IMR-90 (cell line): ENCODE measurements around the gene ANKRD6. TPM values are rescaled to one million over a fixed set of nuclear protein-coding genes. Genes with fewer than 3 reads are reported as not detected.

ENCODE experiments used
- ATAC-seq: fragments of 200-7000 bp; cut with Tn5 transposase; 2 replicates; pipeline ENCODE4 v1.9.1; 2020; ENCODE audit warnings: low read depth, mild to moderate bottlenecking, moderate library complexity
- BruUV-seq: library from RNA; stranded (reverse); fragments of 400-500 nt; replicated peaks from 2 replicates; lab custom pipeline; 2021; lab: Mats Ljungman, UMichigan
- CTCF ChIA-PET: fragments of 300-600 bp; formaldehyde crosslinking; extraction: SDS; loops from one replicate; lab custom pipeline; 2021; ENCODE audit warnings: antibody characterized with exemption; lab: Yijun Ruan, JAX
- POLR2A ChIA-PET: fragments of 300-600 bp; sonication (Branson Sonifier 250); formaldehyde crosslinking; loops from one replicate; lab custom pipeline; 2022; ENCODE audit warnings: antibody characterized with exemption; ENCODE audit not compliant: unreplicated experiment; lab: Charles Lee
- DNase-seq: peaks from one replicate; pipeline ENCODE4 v3.0.0; 2013
- H2AFZ ChIP-seq: replicated peaks from 2 replicates; pipeline ENCODE3; 2013; ENCODE audit warnings: low read length, mild to moderate bottlenecking; ENCODE audit not compliant: poor library complexity
- H2AK5ac ChIP-seq: 2 replicates; pipeline ENCODE4 v1.6.1; 2013; ENCODE audit warnings: low read depth, low read length, inconsistent platforms
- H2AK9ac ChIP-seq: replicated peaks from 2 replicates; pipeline ENCODE3; 2013; ENCODE audit warnings: mild to moderate bottlenecking, low read depth, low read length, moderate library complexity; ENCODE audit not compliant: poor library complexity
- H2BK120ac ChIP-seq: 2 replicates; pipeline ENCODE4 v1.6.1; 2013; ENCODE audit warnings: low read depth, low read length, inconsistent platforms
- H2BK15ac ChIP-seq: 3 replicates; pipeline ENCODE4 v1.6.1; 2013; ENCODE audit warnings: low read depth, low read length, inconsistent platforms
- H2BK20ac ChIP-seq: 2 replicates; pipeline ENCODE4 v1.6.1; 2013; ENCODE audit warnings: low read depth, mild to moderate bottlenecking, inconsistent platforms, low read length, moderate library complexity
- H2BK5ac ChIP-seq: 2 replicates; pipeline ENCODE4 v1.6.1; 2013; ENCODE audit warnings: mild to moderate bottlenecking, low read depth, low read length, inconsistent platforms; ENCODE audit not compliant: poor library complexity, severe bottlenecking
- H3K14ac ChIP-seq: replicated peaks from 2 replicates; pipeline ENCODE4 v1.6.1; 2013; ENCODE audit warnings: low read depth, low read length, inconsistent platforms
- H3K18ac ChIP-seq: 2 replicates; pipeline ENCODE4 v1.6.1; 2013; ENCODE audit warnings: low read depth, low read length, control low read depth
- H3K23ac ChIP-seq: 2 replicates; pipeline ENCODE4 v1.6.1; 2013; ENCODE audit warnings: low read depth, low read length, inconsistent platforms
- H3K27ac ChIP-seq: 2 replicates; pipeline ENCODE4 v1.5.1; 2013; ENCODE audit warnings: mild to moderate bottlenecking, control low read depth, low read length; ENCODE audit not compliant: insufficient read depth
- H3K27me3 ChIP-seq: 2 replicates; pipeline ENCODE4 v1.6.1; 2013; ENCODE audit warnings: low read length; ENCODE audit not compliant: control insufficient read depth, insufficient read depth
- H3K36me3 ChIP-seq: 2 replicates; pipeline ENCODE4 v1.6.1; 2013; ENCODE audit warnings: low read length, mixed read lengths; ENCODE audit not compliant: control insufficient read depth, insufficient read depth
- H3K4ac ChIP-seq: 2 replicates; pipeline ENCODE4 v1.6.1; 2013; ENCODE audit warnings: low read depth, low read length, inconsistent platforms
- H3K4me1 ChIP-seq: 2 replicates; pipeline ENCODE4 v1.6.1; 2013; ENCODE audit warnings: low read length, mixed read lengths; ENCODE audit not compliant: control insufficient read depth, insufficient read depth
- H3K4me2 ChIP-seq: 2 replicates; pipeline ENCODE4 v1.6.1; 2013; ENCODE audit warnings: low read depth, mild to moderate bottlenecking, control low read depth, low read length, moderate library complexity
- H3K4me3 ChIP-seq: 2 replicates; pipeline ENCODE4 v1.5.1; 2013; ENCODE audit warnings: low read depth, mild to moderate bottlenecking, control low read depth, low read length, moderate library complexity; ENCODE audit not compliant: insufficient read depth
- H3K56ac ChIP-seq: 2 replicates; pipeline ENCODE4 v1.6.1; 2013; ENCODE audit warnings: low read length, inconsistent platforms; ENCODE audit not compliant: insufficient read depth; ENCODE audit errors: extremely low read depth
- H3K79me1 ChIP-seq, 2 experiments: 2 replicates each; pipeline ENCODE4 v1.6.1; 2013; ENCODE audit warnings: low read length in 2 of 2, inconsistent platforms in 1 of 2, low read depth in 1 of 2
- H3K9ac ChIP-seq: 2 replicates; pipeline ENCODE4 v1.6.1; 2013; ENCODE audit warnings: low read depth, low read length, control low read depth
- H3K9me1 ChIP-seq: 2 replicates; pipeline ENCODE4 v1.6.1; 2013; ENCODE audit warnings: low read length, inconsistent platforms; ENCODE audit not compliant: insufficient read depth
- H3K9me3 ChIP-seq: 2 replicates; pipeline ENCODE4 v1.6.1; 2013; ENCODE audit warnings: low read length; ENCODE audit not compliant: control insufficient read depth, insufficient read depth
- H4K20me1 ChIP-seq: 2 replicates; pipeline ENCODE4 v1.6.1; 2013; ENCODE audit warnings: low read length, inconsistent platforms; ENCODE audit not compliant: insufficient read depth
- H4K5ac ChIP-seq: 2 replicates; pipeline ENCODE4 v1.6.1; 2013; ENCODE audit warnings: mild to moderate bottlenecking, low read depth, low read length, control low read depth
- H4K8ac ChIP-seq, 2 experiments: 2 replicates each; pipeline ENCODE4 v1.6.1; 2013; ENCODE audit warnings: low read depth in 2 of 2, low read length in 2 of 2, control low read depth in 1 of 2, inconsistent platforms in 1 of 2
- H4K91ac ChIP-seq: 2 replicates; pipeline ENCODE4 v1.6.1; 2013; ENCODE audit warnings: low read depth, low read length, inconsistent platforms; ENCODE audit not compliant: insufficient read depth
- POLR2A ChIP-seq: IDR thresholded peaks from 2 replicates; pipeline ENCODE4 v1.6.1; 2012; ENCODE audit warnings: mild to moderate bottlenecking, low read depth, low read length
- RAD21 ChIP-seq: IDR thresholded peaks from 2 replicates; pipeline ENCODE4 v1.6.1; 2012; ENCODE audit warnings: low read length, improper control_type of control experiment
- WGBS, 2 experiments: methylation state at CpG; one replicate each; pipeline versions ENCODE4 v1.1.5 to v1.1.7; 2013; ENCODE audit warnings: missing lambda C conversion rate in 2 of 2; ENCODE audit not compliant: insufficient read length in 1 of 2; ENCODE audit errors: extremely low coverage in 2 of 2; 5-methylcytosine and 5-hydroxymethylcytosine counted together
- dilution Hi-C: fragments of 300-500 bp; cut with HindIII; formaldehyde crosslinking; loops from one replicate; pipeline ENCODE4 v1.14.3; 2018; ENCODE audit warnings: low sequenced_read_pairs; ENCODE audit not compliant: unreplicated experiment
- in situ Hi-C: fragments of 300-500 bp; cut with MboI; formaldehyde crosslinking; loops from 3 replicates; pipeline ENCODE4 v1.14.3; 2019; ENCODE audit warnings: low sequenced_read_pairs, inconsistent platforms, mixed read lengths
- intact Hi-C: fragments of 100-400 bp; cut with micrococcal nuclease; formaldehyde crosslinking; loops from 2 replicates; pipeline ENCODE4 v1.10.0; 2022
- polyA plus RNA-seq, 3 experiments: library from polyadenylated mRNA; depleted of rRNA; stranded (reverse); fragments of >200 nt; gene quantifications; 2 replicates each; pipeline ENCODE4 v1.2.3, GENCODE V29; 2012; ENCODE audit warnings: low replicate concordance in 1 of 3
- total RNA-seq: library from RNA; depleted of rRNA; stranded (reverse); fragments of >200 nt; gene quantifications from 2 replicates; pipeline ENCODE4 v1.2.3, GENCODE V29; 2012

The ANKRD6 gene
- total and polyA plus RNA-seq, 2 of the 4 experiments (the other 2 are of a cell fraction): 0.12 to 0.18 TPM

DNA sequence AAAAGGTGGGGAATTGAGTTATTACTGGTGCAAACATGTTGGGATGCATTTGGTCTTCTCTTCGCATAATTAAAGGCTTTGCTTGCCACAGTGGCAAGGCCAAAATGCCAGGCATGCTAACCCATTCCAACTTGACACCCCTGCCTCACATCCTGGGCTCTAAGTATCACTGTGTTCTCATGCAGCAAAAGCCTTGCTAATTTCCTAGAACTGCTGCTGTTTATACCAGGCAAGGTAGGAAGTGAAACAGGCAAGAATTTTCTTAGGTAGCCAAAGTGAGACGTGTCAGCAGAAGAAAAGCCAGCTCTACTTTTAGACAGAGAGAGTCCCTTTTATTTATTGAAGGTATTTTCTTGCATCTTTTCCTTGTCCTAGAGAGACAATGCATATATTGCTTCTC is 164.4 kb downstream of the ANKRD6 start:
- no peak overlapping the region for H2AFZ ChIP-seq
- H4K20me1 ChIP-seq: no peaks in the 10 kb centered on the region
- H3K9me1 ChIP-seq: no peaks in the 10 kb centered on the region
- no peaks in the 10 kb centered on the region for H3K9me3 ChIP-seq
- H3K36me3 ChIP-seq: no peaks in the 10 kb centered on the region
- H2BK5ac ChIP-seq: no peak overlapping the region
- intact Hi-C loops: no loop called here
- POLR2A ChIA-PET: no interaction called here
- no CpG with 5 or more reads among the region's 2 CpGs for WGBS, 2 experiments
- H3K23ac ChIP-seq: no peak overlapping the region
- ATAC-seq (no peak), DNase-seq (no peak)
- no peak overlapping the region for H3K4ac ChIP-seq
- H2AK9ac ChIP-seq: no peak overlapping the region
- TF ChIP-seq POLR2A: no peak
- no peak for TF ChIP-seq RAD21
- H2AK5ac ChIP-seq: no peak overlapping the region
- no peak overlapping the region for H2BK20ac ChIP-seq
- no peak overlapping the region for H4K5ac ChIP-seq
- no TSS peak for BruUV-seq
- no peak overlapping the region for H3K14ac ChIP-seq
- no peak overlapping the region for H2BK15ac ChIP-seq
- no peak overlapping the region for H3K56ac ChIP-seq
- H3K27ac ChIP-seq: no peak overlapping the region
- no peak overlapping the region for H2BK120ac ChIP-seq
- H4K91ac ChIP-seq: no peak overlapping the region
- no peaks in the 10 kb centered on the region for H3K4me1 ChIP-seq
- no peaks in the 10 kb centered on the region for H3K27me3 ChIP-seq
- no peak overlapping the region for H3K4me3 ChIP-seq
- H4K8ac ChIP-seq: no peak overlapping the region
- CTCF ChIA-PET: no interaction called here
- H3K4me2 ChIP-seq: no peak overlapping the region
- no peak overlapping the region for H3K9ac ChIP-seq
- no peak overlapping the region for H3K18ac ChIP-seq
- dilution Hi-C loops: no loop called here
- H3K79me1 ChIP-seq: no peaks in the 10 kb centered on the region
- in situ Hi-C loops: no loop called here
